ENCODE data around the gene VPS8.
A peak's percentile ranks its signal among the peaks of the same experiment; 100 is the strongest.
"Not testable (repeated sequence)": the region's sequence is repeated elsewhere in the genome, so short reads cannot be mapped to it uniquely, and the experiment has no call there.

VPS8 gene

GRCh38 chr3:184896336-184896735 is 84.4 kb downstream of the VPS8 start (continued):
- no peak for TF ChIP-seq ZNF366 (tag by site-specific recombination; conservative IDR thresholded peaks at IDR 0.05)

- TF ChIP-seq ZNF26 (tag by site-specific recombination; IDR thresholded peaks at IDR 0.05) = peak; percentile 67
- no peak for TF ChIP-seq BCL11B (tag by site-specific recombination; IDR thresholded peaks at IDR 0.05; ENCODE audit: low read depth)
- no peak overlapping the region for H3K27ac ChIP-seq (ENCODE audit: extremely low read depth, low read depth, low read length)
These were observed 88.1 kb downstream of the VPS8 start for GRCh38 chr3:184899953-184900595.

GRCh38 chr3:184907031-184907430 is 95.1 kb downstream of the VPS8 start:
- H3K4me3 ChIP-seq (ENCODE audit: low read depth, low read length); H3K27ac ChIP-seq (ENCODE audit: extremely low read depth, low read depth, low read length); POLR2A ChIA-PET; H3K9me3 ChIP-seq (ENCODE audit: control insufficient read depth, insufficient read depth, low read depth, low read length); H3K36me3 ChIP-seq (ENCODE audit: control insufficient read depth in 2 of 2, insufficient read depth in 1 of 2, low read length in 2 of 2); H3K4me1 ChIP-seq (ENCODE audit: control insufficient read depth, insufficient read depth, low read length): not testable (repeated sequence)
- CTCF ChIA-PET = interaction anchor here (0.6 kb wide), 1 partner anchor 95 kb away, joined by 3 read pairs; the partner anchor contains the start of gene VPS8

More at GRCh38 chr3:184899953-184900595, 88.1 kb downstream of the VPS8 start:
- no peak overlapping the region for H3K4me3 ChIP-seq (ENCODE audit: low read depth, low read length)
- peaks cover 0 to 14% of the 10 kb centered on the region in 2 experiments; a peak in 1 of 3 replicates for H3K36me3 ChIP-seq (ENCODE audit: control insufficient read depth in 2 of 2, insufficient read depth in 1 of 2, low read length in 2 of 2)
- no peaks in the 10 kb centered on the region for H3K4me1 ChIP-seq (ENCODE audit: control insufficient read depth, insufficient read depth, low read length)
- ChIA-PET CTCF (no interaction called here), POLR2A (no interaction called here)
- no peaks in the 10 kb centered on the region for H3K9me3 ChIP-seq (ENCODE audit: control insufficient read depth, insufficient read depth, low read depth, low read length)

- no peaks in the 10 kb centered on the region for H3K4me1 ChIP-seq (ENCODE audit: control insufficient read depth, insufficient read depth, low read length)
- ChIA-PET POLR2A (no interaction called here), CTCF (interaction anchor here (0.6 to 0.7 kb wide), 2 partner anchors 27 to 128 kb away, joined by 3 to 4 read pairs; no protein-coding TSS in a partner anchor)
- peaks cover 0 to 9% of the 10 kb centered on the region in 2 experiments; a peak in 1 of 3 replicates for H3K36me3 ChIP-seq (ENCODE audit: control insufficient read depth in 2 of 2, insufficient read depth in 1 of 2, low read length in 2 of 2)
- no peak overlapping the region for H3K4me3 ChIP-seq (ENCODE audit: low read depth, low read length)
- H3K9me3 ChIP-seq (ENCODE audit: control insufficient read depth, insufficient read depth, low read depth, low read length) = no peaks in the 10 kb centered on the region
- H3K27ac ChIP-seq (ENCODE audit: extremely low read depth, low read depth, low read length) = no peak overlapping the region
- no peak for TF ChIP-seq PBX3 (CRISPR knock-in tag; IDR thresholded peaks at IDR 0.05)
- TF ChIP-seq ZNF76 (tag by site-specific recombination; IDR thresholded peaks at IDR 0.05; ENCODE audit: borderline replicate concordance, low read depth) = no peak
- TF ChIP-seq ZFP3 (tag by site-specific recombination; IDR thresholded peaks at IDR 0.05; ENCODE audit: low read depth) = no peak
These were observed 96.0 kb downstream of the VPS8 start for GRCh38 chr3:184907681-184908649.

GRCh38 chr3:184908859-184909258 is 96.9 kb downstream of the VPS8 start:
- no peak for TF ChIP-seq ZNF280D (tag by site-specific recombination; IDR thresholded peaks at IDR 0.05)
- H3K9me3 ChIP-seq (ENCODE audit: control insufficient read depth, insufficient read depth, low read depth, low read length) = no peaks in the 10 kb centered on the region
- peaks cover 0 to 9% of the 10 kb centered on the region in 2 experiments; a peak in 1 of 3 replicates for H3K36me3 ChIP-seq (ENCODE audit: control insufficient read depth in 2 of 2, insufficient read depth in 1 of 2, low read length in 2 of 2)
- H3K27ac ChIP-seq (ENCODE audit: extremely low read depth, low read depth, low read length) = no peak overlapping the region
- no peak overlapping the region for H3K4me3 ChIP-seq (ENCODE audit: low read depth, low read length)
- CTCF ChIA-PET = no interaction called here
- POLR2A ChIA-PET = no interaction called here
- H3K4me1 ChIP-seq (ENCODE audit: control insufficient read depth, insufficient read depth, low read length) = no peaks in the 10 kb centered on the region

All from HEK293 (cell line).